ENCODE results near the gene LCA5.

DNA sequence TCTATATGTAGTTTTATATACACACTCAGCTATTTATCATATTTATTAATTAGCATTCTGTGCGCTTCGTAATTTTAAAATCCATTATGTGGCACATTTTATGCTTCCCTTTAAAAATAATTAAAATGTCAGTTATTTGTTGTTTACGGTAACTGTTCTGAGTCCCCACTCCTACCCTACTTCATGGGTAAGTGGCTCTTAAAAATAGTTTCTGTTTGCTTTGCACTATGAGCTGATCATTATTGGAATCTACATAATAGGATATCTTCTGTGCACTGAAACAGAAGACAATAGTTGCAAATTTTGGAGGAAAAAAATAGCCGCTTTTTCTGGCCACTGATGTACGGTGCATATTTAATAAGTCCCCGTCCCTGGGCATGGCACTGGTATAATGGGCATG lies 25.2 kb downstream of the LCA5 start:
- TF ChIP-seq, protein P1, sequence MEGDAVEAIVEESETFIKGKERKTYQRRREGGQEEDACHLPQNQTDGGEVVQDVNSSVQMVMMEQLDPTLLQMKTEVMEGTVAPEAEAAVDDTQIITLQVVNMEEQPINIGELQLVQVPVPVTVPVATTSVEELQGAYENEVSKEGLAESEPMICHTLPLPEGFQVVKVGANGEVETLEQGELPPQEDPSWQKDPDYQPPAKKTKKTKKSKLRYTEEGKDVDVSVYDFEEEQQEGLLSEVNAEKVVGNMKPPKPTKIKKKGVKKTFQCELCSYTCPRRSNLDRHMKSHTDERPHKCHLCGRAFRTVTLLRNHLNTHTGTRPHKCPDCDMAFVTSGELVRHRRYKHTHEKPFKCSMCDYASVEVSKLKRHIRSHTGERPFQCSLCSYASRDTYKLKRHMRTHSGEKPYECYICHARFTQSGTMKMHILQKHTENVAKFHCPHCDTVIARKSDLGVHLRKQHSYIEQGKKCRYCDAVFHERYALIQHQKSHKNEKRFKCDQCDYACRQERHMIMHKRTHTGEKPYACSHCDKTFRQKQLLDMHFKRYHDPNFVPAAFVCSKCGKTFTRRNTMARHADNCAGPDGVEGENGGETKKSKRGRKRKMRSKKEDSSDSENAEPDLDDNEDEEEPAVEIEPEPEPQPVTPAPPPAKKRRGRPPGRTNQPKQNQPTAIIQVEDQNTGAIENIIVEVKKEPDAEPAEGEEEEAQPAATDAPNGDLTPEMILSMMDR (IDR thresholded peaks at IDR 0.05; ENCODE audit: extremely low read depth in 1 of 2, insufficient read depth in 1 of 2, low read depth in 1 of 2, low read length in 2 of 2): no peak
- TF ChIP-seq POLR2AphosphoS5 (IDR thresholded peaks at IDR 0.05; ENCODE audit: insufficient read depth, low read depth, low read length) (no peak), EZH2 (IDR thresholded peaks at IDR 0.05; ENCODE audit: borderline replicate concordance, low read depth, low read length, severe bottlenecking) (no peak)

Data from endothelial cell of umbilical vein (primary cell).